WTC11 (cell line): ENCODE results near the gene SP7. TPM values are rescaled to one million over a fixed set of nuclear protein-coding genes. Genes with fewer than 3 reads are reported as not detected.
A peak's percentile ranks its signal among the peaks of the same experiment; 100 is the strongest.

Source experiments
- ATAC-seq: fragments of 200-7000 bp; cut with Tn5 transposase; 2 replicates; pipeline ENCODE4 v1.10.0; 2021; ENCODE audit warnings: mild to moderate bottlenecking, moderate library complexity
- CTCF ChIA-PET: fragments of 300-600 bp; sonication (Branson Sonifier 250); formaldehyde crosslinking; loops from one replicate; lab custom pipeline; 2021; ENCODE audit warnings: antibody characterized with exemption; lab: Charles Lee
- POLR2A ChIA-PET: fragments of 350-600 bp; sonication (Branson Sonifier 250); formaldehyde crosslinking; loops from one replicate; lab custom pipeline; 2021; ENCODE audit warnings: antibody characterized with exemption; lab: Charles Lee
- DNase-seq: peaks from one replicate; pipeline ENCODE4 v3.0.0; 2021; ENCODE audit warnings: low spot score
- H3K27ac Mint-ChIP-seq: 2 replicates; pipeline ENCODE4 v1.8.0; 2021; ENCODE audit warnings: mixed read lengths
- H3K27me3 Mint-ChIP-seq: 2 replicates; pipeline ENCODE4 v1.8.0; 2021; ENCODE audit warnings: low read depth, mild to moderate bottlenecking, moderate library complexity, mixed read lengths
- H3K36me3 Mint-ChIP-seq: 2 replicates; pipeline ENCODE4 v1.8.0; 2021; ENCODE audit warnings: mixed read lengths
- H3K4me1 Mint-ChIP-seq: 2 replicates; pipeline ENCODE4 v1.8.0; 2022; ENCODE audit warnings: mixed read lengths
- H3K4me3 Mint-ChIP-seq: 2 replicates; pipeline ENCODE4 v1.8.0; 2021; ENCODE audit warnings: mild to moderate bottlenecking, moderate library complexity, mixed read lengths
- H3K9me3 Mint-ChIP-seq: 2 replicates; pipeline ENCODE4 v1.8.0; 2021; ENCODE audit warnings: mixed read lengths
- ATF3 ChIP-seq: sonication (generic); formaldehyde crosslinking; conservative IDR thresholded peaks from 2 replicates; pipeline ENCODE4 v1.8.1; 2022; ENCODE audit warnings: mild to moderate bottlenecking, missing genetic modification reagents
- CBFB ChIP-seq: sonication (generic); formaldehyde crosslinking; IDR thresholded peaks from 2 replicates; pipeline ENCODE4 v1.8.1; 2022; ENCODE audit warnings: mild to moderate bottlenecking, low read depth, missing genetic modification reagents
- CREM ChIP-seq: sonication (generic); formaldehyde crosslinking; IDR thresholded peaks from 2 replicates; pipeline ENCODE4 v1.8.1; 2022; ENCODE audit warnings: mild to moderate bottlenecking, missing genetic modification reagents, moderate library complexity
- GABPB1 ChIP-seq: sonication (generic); formaldehyde crosslinking; IDR thresholded peaks from 2 replicates; pipeline ENCODE4 v1.8.1; 2023; ENCODE audit warnings: mild to moderate bottlenecking, missing genetic modification reagents
- GTF2I ChIP-seq: fragments of 250-450 bp; sonication (Bioruptor Pico); conservative IDR thresholded peaks from 2 replicates; pipeline ENCODE4 v1.4.0; 2021; ENCODE audit warnings: mild to moderate bottlenecking
- IRF2 ChIP-seq: sonication (generic); formaldehyde crosslinking; IDR thresholded peaks from 2 replicates; pipeline ENCODE4 v1.8.0; 2022; ENCODE audit warnings: low read depth, missing genetic modification reagents, borderline replicate concordance
- PRDM15 ChIP-seq: sonication (generic); formaldehyde crosslinking; IDR thresholded peaks from 2 replicates; pipeline ENCODE4 v1.8.0; 2022; ENCODE audit warnings: missing genetic modification reagents
- RORB ChIP-seq: fragments of 250-450 bp; sonication (Bioruptor Pico); IDR thresholded peaks from 2 replicates; pipeline ENCODE4 v1.9.0; 2021; ENCODE audit warnings: mild to moderate bottlenecking
- ZNF138 ChIP-seq: sonication (generic); formaldehyde crosslinking; conservative IDR thresholded peaks from 2 replicates; pipeline ENCODE4 v1.8.1; 2022; ENCODE audit warnings: mild to moderate bottlenecking, moderate library complexity, missing genetic modification reagents
- ZNF232 ChIP-seq: sonication (generic); formaldehyde crosslinking; IDR thresholded peaks from 2 replicates; pipeline ENCODE4 v1.8.0; 2022; ENCODE audit warnings: mild to moderate bottlenecking, missing genetic modification reagents
- ZNF532 ChIP-seq: fragments of 250-450 bp; sonication (Bioruptor Pico); IDR thresholded peaks from 2 replicates; pipeline ENCODE4 v1.9.0; 2021; ENCODE audit warnings: mild to moderate bottlenecking, borderline replicate concordance
- ZNF671 ChIP-seq: fragments of 250-450 bp; sonication (Bioruptor Pico); IDR thresholded peaks from 2 replicates; pipeline ENCODE4 v1.8.0; 2021; ENCODE audit warnings: mild to moderate bottlenecking
- total RNA-seq: library from RNA; stranded (reverse); gene quantifications from 3 replicates; pipeline ENCODE4 v1.2.3, GENCODE V29; 2021
- TF ChIP-seq, protein P1 (sequence below): sonication (generic); formaldehyde crosslinking; IDR thresholded peaks from 2 replicates; pipeline ENCODE4 v1.8.1; 2023; ENCODE audit warnings: mild to moderate bottlenecking, missing genetic modification reagents, moderate library complexity
- TF ChIP-seq, protein P2 (sequence below): fragments of 250-450 bp; sonication (Bioruptor Pico); conservative IDR thresholded peaks from 2 replicates; pipeline ENCODE4 v1.9.0; 2021; ENCODE audit warnings: mild to moderate bottlenecking
- TF ChIP-seq, protein P3 (sequence below): fragments of 250-450 bp; sonication (Bioruptor Pico); IDR thresholded peaks from 2 replicates; pipeline ENCODE4 v1.8.0; 2021; ENCODE audit warnings: mild to moderate bottlenecking

Gene SP7
- total RNA-seq, 1 experiment from 2014 or later, result 0.09 TPM

- TF ChIP-seq ZNF532 (CRISPR knock-in tag) (no peak), CREM (CRISPR knock-in tag) (no peak), ATF3 (CRISPR knock-in tag) (no peak), ZNF232 (CRISPR knock-in tag) (no peak)
- TF ChIP-seq, protein P1, sequence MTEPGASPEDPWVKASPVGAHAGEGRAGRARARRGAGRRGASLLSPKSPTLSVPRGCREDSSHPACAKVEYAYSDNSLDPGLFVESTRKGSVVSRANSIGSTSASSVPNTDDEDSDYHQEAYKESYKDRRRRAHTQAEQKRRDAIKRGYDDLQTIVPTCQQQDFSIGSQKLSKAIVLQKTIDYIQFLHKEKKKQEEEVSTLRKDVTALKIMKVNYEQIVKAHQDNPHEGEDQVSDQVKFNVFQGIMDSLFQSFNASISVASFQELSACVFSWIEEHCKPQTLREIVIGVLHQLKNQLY (CRISPR knock-in tag), result no peak
- TF ChIP-seq, protein P2, sequence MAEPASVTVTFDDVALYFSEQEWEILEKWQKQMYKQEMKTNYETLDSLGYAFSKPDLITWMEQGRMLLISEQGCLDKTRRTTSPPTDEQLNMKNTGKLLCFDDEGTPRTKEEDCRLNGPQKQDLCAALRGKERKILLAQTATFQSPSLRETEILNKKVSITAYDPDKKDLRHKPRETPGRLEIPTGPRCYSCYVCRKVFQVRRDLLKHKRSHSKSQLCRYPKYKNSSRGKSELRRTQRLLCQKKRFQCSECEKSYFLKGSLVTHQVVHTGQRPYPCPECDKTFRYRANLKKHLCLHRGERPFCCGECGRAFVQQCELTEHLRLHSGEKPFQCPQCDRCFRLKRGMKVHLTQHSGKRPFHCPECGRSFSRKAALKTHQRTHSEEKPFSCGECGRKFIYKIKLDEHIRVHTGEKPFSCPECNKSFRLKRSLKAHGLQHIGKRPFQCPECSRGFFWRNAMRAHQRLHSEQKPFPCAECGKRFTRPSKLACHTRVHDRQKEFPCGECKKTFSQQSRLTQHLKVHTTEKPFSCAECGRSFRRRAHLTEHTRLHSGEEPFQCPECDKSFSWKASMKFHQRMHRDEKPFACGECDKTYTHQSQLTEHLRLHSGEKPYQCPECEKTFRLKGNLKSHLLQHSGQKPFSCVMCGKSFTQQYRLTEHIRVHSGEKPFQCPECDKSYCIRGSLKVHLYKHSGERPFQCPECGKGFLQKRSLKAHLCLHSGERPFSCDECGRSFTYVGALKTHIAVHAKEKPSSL, result no peak
- TF ChIP-seq, protein P3, sequence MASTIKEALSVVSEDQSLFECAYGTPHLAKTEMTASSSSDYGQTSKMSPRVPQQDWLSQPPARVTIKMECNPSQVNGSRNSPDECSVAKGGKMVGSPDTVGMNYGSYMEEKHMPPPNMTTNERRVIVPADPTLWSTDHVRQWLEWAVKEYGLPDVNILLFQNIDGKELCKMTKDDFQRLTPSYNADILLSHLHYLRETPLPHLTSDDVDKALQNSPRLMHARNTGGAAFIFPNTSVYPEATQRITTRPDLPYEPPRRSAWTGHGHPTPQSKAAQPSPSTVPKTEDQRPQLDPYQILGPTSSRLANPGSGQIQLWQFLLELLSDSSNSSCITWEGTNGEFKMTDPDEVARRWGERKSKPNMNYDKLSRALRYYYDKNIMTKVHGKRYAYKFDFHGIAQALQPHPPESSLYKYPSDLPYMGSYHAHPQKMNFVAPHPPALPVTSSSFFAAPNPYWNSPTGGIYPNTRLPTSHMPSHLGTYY (CRISPR knock-in tag), result no peak
These were observed 11.9 kb downstream of the SP7 start (continued) for GRCh38 chr12:53324113-53324778.

DNA sequence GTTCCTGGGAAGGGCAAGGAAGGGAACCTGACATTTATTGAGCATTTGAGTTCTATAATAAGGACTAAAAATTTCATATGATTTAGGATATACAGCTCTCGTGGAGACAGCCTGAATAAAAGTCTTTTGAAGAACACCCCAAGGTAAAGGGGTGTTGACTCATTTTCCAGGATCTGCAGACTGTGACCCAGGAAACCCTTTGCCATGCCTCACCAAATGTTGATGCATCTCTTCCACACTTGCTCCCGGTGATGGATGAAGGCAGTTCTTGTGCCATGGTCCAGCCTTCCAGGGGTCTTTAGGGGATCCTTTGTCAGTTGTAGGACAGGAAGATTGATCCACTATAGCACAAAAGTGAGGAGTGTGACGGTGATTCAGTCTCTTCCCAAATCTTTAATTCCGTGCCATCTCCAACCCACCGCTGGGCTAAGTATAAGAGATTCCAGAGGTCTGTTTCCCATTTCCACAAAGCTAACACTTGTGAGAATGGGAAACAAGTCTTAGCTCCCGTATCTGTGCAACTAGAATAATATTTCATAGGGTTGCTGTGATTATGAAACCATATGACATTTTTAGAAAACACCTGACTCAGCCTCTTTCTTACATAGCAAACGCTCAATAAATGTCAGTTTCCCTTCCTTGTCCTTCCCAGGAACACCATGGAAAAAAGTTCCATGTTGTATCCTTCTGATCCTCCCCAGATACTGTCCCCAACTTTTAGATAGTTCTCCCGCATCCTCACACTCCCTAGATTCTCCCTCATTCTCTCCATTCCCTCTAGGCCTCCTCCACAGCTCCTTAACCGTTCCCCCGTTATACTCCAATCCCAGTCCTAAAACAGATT lies 15.6 kb downstream of the SP7 start:
- H3K4me1 Mint-ChIP-seq, result peaks cover 23% of the 10 kb centered on the region
- H3K9me3 Mint-ChIP-seq, result no peaks in the 10 kb centered on the region
- H3K27me3 Mint-ChIP-seq, result peaks cover 30% of the 10 kb centered on the region
- TF ChIP-seq ZNF138 (CRISPR knock-in tag), result no peak
- TF ChIP-seq ZNF671 (CRISPR knock-in tag), result no peak
- no peak for TF ChIP-seq IRF2 (CRISPR knock-in tag)
- TF ChIP-seq GABPB1, result no peak
- no peak for TF ChIP-seq PRDM15
- TF ChIP-seq RORB (CRISPR knock-in tag), result no peak
- TF ChIP-seq CBFB (CRISPR knock-in tag), result no peak
- no peak for TF ChIP-seq GTF2I
- H3K27ac Mint-ChIP-seq, result peak overlapping the region; percentile 99
- no peak for DNase-seq
- ChIA-PET POLR2A (interaction anchor here (0.8 to 1.7 kb wide), 10 partner anchors 21 to 180 kb away, joined by 3 to 19 read pairs (median 7); partner anchors contain the start of genes MAP3K12, MYG1, PFDN5 and PRR13), CTCF (interaction anchor here (0.6 to 9.5 kb wide), 98 partner anchors 9 to 418 kb away, joined by 3 to 148 read pairs (median 6); partner anchors contain the start of genes AMHR2, ATP5MC2, CSAD and ESPL1)
- no peak for ATAC-seq
- peaks cover 24% of the 10 kb centered on the region for H3K36me3 Mint-ChIP-seq
- peak overlapping the region; percentile 96 for H3K4me3 Mint-ChIP-seq
